Osteoblast (primary cell): ENCODE data around the gene PRTFDC1. TPM values are rescaled to one million over a fixed set of nuclear protein-coding genes. Genes with fewer than 3 reads are reported as not detected.

Source experiments
- DNase-seq: peaks from one replicate; pipeline ENCODE4 v3.0.0; 2011; ENCODE audit warnings: low spot score, mixed read lengths; ENCODE audit not compliant: insufficient read length; ENCODE audit errors: missing footprints
- H2AFZ ChIP-seq: 2 replicates; pipeline ENCODE4 v1.6.0; 2011; ENCODE audit warnings: mild to moderate bottlenecking, low read length
- H3K27ac ChIP-seq: 2 replicates; pipeline ENCODE4 v1.5.1; 2011; ENCODE audit warnings: mild to moderate bottlenecking, low read depth, low read length, moderate library complexity
- H3K27me3 ChIP-seq: 2 replicates; pipeline ENCODE4 v1.6.0; 2012; ENCODE audit warnings: mild to moderate bottlenecking, control low read depth, inconsistent platforms, low read length, moderate library complexity; ENCODE audit not compliant: insufficient read depth
- H3K36me3 ChIP-seq: 2 replicates; pipeline ENCODE4 v1.5.1; 2011; ENCODE audit warnings: mild to moderate bottlenecking, low read length, control low read depth, moderate library complexity; ENCODE audit not compliant: insufficient read depth
- H3K4me1 ChIP-seq: 2 replicates; pipeline ENCODE4 v1.5.1; 2011; ENCODE audit warnings: mild to moderate bottlenecking, low read length, control low read depth, moderate library complexity; ENCODE audit not compliant: insufficient read depth
- H3K4me2 ChIP-seq: 2 replicates; pipeline ENCODE4 v1.6.0; 2011; ENCODE audit warnings: mild to moderate bottlenecking, low read length; ENCODE audit not compliant: insufficient read depth
- H3K4me3 ChIP-seq: fragments of 200-600 bp; sonication (generic); 3 replicates; pipeline ENCODE4 v1.5.1; 2012; ENCODE audit warnings: mild to moderate bottlenecking, low read length, inconsistent platforms; ENCODE audit not compliant: insufficient read depth
- H3K79me2 ChIP-seq: 2 replicates; pipeline ENCODE4 v1.6.0; 2012; ENCODE audit warnings: mild to moderate bottlenecking, low read length, control low read depth, inconsistent platforms; ENCODE audit not compliant: insufficient read depth
- H3K9me3 ChIP-seq: 2 replicates; pipeline ENCODE4 v1.5.1; 2011; ENCODE audit warnings: low read depth, low read length, control low read depth
- H4K20me1 ChIP-seq: 2 replicates; pipeline ENCODE4 v1.6.0; 2012; ENCODE audit warnings: mild to moderate bottlenecking, low read length, control low read depth; ENCODE audit not compliant: insufficient read depth
- total RNA-seq: library from RNA; depleted of rRNA; stranded (reverse); fragments of >200 nt; gene quantifications from 2 replicates; pipeline ENCODE4 v1.2.3, GENCODE V29; 2012
- TF ChIP-seq, protein P1 (sequence below): IDR thresholded peaks from 2 replicates; pipeline ENCODE4 v1.5.1; 2011; ENCODE audit warnings: mild to moderate bottlenecking, low read depth, low read length, moderate library complexity; ENCODE audit errors: extremely low read depth

The PRTFDC1 gene
- total RNA-seq, 1 donor = 5.1 TPM

DNA sequence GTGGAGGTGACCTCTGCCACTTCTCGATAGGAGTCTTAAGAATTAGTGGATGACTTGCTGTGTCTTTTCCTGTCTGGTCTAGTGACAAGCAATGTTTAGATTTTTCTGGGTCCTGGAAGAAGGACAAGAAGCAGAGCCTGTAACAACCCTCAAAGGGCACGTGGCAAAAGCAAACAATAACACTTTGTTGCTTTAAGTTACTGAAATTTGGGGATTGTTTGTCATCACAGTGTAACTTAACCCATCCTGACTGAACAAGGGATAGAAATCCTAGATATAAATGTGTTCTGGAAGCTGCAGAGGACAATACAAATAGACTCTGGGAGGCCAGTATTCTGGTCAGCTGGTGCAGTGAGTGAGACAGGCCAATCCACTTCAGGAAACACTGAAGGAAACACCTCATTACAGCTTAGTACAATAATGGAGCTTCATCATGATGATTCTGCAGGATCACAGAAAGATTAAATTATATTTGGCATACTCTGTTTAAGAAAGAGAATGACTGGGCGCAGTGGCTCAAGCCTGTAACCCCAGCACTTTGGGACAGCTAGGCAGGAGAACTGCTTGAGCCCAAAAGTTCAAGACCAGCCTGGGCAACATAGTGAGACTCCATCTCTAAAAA lies 40.2 kb upstream of the PRTFDC1 start:
- H3K27ac ChIP-seq = no peak overlapping the region
- H4K20me1 ChIP-seq = no peaks in the 10 kb centered on the region
- H3K36me3 ChIP-seq = no peaks in the 10 kb centered on the region
- no peaks in the 10 kb centered on the region for H3K4me1 ChIP-seq
- H3K79me2 ChIP-seq = no peaks in the 10 kb centered on the region
- no peaks in the 10 kb centered on the region for H3K9me3 ChIP-seq
- DNase-seq = no peak
- H2AFZ ChIP-seq = no peak overlapping the region
- TF ChIP-seq, protein P1, sequence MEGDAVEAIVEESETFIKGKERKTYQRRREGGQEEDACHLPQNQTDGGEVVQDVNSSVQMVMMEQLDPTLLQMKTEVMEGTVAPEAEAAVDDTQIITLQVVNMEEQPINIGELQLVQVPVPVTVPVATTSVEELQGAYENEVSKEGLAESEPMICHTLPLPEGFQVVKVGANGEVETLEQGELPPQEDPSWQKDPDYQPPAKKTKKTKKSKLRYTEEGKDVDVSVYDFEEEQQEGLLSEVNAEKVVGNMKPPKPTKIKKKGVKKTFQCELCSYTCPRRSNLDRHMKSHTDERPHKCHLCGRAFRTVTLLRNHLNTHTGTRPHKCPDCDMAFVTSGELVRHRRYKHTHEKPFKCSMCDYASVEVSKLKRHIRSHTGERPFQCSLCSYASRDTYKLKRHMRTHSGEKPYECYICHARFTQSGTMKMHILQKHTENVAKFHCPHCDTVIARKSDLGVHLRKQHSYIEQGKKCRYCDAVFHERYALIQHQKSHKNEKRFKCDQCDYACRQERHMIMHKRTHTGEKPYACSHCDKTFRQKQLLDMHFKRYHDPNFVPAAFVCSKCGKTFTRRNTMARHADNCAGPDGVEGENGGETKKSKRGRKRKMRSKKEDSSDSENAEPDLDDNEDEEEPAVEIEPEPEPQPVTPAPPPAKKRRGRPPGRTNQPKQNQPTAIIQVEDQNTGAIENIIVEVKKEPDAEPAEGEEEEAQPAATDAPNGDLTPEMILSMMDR = no peak
- H3K4me3 ChIP-seq = no peak overlapping the region
- no peak overlapping the region for H3K4me2 ChIP-seq
- H3K27me3 ChIP-seq = no peaks in the 10 kb centered on the region

DNA sequence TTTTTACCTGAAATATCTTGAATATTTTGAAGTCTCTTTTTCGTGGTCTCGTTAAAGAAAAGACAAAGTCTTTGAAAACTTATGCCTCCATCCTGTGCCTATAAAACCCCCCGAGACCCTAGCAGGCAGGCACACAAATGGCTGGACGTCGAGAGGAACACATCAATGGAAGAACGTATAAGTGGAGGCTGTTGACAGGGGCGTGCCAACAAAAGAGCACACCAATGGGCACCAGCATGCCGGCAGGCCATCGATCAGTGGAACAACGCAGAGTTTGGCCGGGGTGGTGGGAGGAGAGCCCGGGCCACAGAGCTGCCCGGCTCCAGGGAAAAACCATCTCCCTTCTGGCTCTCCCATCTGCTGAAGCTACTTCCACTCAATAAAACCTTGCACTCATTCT lies 38.9 kb upstream of the PRTFDC1 start:
- H3K27ac ChIP-seq = no peak overlapping the region
- H3K4me2 ChIP-seq = no peak overlapping the region
- TF ChIP-seq, protein P1 = no peak
- H3K27me3 ChIP-seq = no peaks in the 10 kb centered on the region
- H3K36me3 ChIP-seq = no peaks in the 10 kb centered on the region
- no peaks in the 10 kb centered on the region for H3K4me1 ChIP-seq
- no peak overlapping the region for H3K4me3 ChIP-seq
- no peak for DNase-seq
- no peaks in the 10 kb centered on the region for H4K20me1 ChIP-seq
- no peak overlapping the region for H2AFZ ChIP-seq
- H3K9me3 ChIP-seq = no peaks in the 10 kb centered on the region
- H3K79me2 ChIP-seq = no peaks in the 10 kb centered on the region

- Histone ChIP-seq H3K79me2 (no peaks in the 10 kb centered on the region), H3K4me2 (no peak overlapping the region), H3K27me3 (no peaks in the 10 kb centered on the region), H2AFZ (no peak overlapping the region), H3K27ac (no peak overlapping the region), H3K9me3 (no peaks in the 10 kb centered on the region), H3K36me3 (no peaks in the 10 kb centered on the region), H4K20me1 (no peaks in the 10 kb centered on the region), H3K4me1 (no peaks in the 10 kb centered on the region), H3K4me3 (no peak overlapping the region)
- no peak for DNase-seq
- TF ChIP-seq, protein P1 = peak; percentile 25
These were observed 37.5 kb upstream of the PRTFDC1 start for GRCh38 chr10:24989867-24990266.

DNA sequence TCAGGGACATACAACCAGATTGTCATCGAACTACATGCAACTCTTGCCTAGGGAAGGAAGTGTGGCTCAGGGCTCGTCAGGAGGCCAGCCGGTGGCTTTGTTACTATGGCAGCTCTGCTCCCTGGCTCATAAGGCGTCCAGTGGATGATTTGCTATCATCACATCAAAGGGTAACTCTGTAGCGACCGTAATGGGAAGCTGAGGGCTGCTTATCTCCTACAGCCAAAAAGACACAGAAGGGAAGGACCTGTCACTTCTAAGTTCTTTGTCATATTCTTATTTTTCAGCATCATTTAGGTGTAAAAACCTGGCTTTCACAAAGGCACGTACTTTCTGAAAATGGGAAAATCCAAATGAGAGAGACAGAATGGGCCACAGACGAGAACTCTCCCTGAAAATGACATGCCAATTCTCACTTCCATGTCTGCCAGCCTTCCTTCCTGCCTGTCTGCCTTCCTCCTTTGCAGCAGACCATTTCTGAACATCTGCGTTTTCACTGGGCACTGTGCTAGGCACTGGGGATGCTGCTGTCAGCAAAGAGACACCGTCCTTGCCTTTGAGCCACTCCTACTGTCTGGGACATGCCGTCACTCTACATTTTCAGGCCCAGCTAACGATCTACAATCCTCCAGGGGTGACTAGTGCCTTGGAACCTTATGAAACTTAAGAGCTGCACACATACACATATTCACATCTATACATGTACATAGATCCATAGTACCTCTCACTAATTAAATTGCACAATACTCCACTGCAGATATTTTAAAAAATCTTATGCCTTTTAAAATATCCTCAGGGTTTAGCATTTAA lies 36.6 kb upstream of the PRTFDC1 start:
- H3K9me3 ChIP-seq = no peaks in the 10 kb centered on the region
- H4K20me1 ChIP-seq = no peaks in the 10 kb centered on the region
- H3K4me1 ChIP-seq = peaks cover 1% of the 10 kb centered on the region
- no peak overlapping the region for H3K4me2 ChIP-seq
- no peaks in the 10 kb centered on the region for H3K36me3 ChIP-seq
- no peaks in the 10 kb centered on the region for H3K27me3 ChIP-seq
- DNase-seq = peak; percentile 51
- H2AFZ ChIP-seq = peak overlapping the region; percentile 32
- TF ChIP-seq, protein P1 = no peak
- no peak overlapping the region for H3K4me3 ChIP-seq
- H3K79me2 ChIP-seq = no peaks in the 10 kb centered on the region
- no peak overlapping the region for H3K27ac ChIP-seq
